HG03442 (cell line): ENCODE results near the gene ATXN7.

Experiments
- ATAC-seq: cut with Tn5 transposase; IDR thresholded peaks from one replicate; pipeline ENCODE4 v1.9.1; 2021; ENCODE audit warnings: mild to moderate bottlenecking, moderate library complexity; ENCODE audit not compliant: unreplicated experiment

ATXN7 gene

DNA sequence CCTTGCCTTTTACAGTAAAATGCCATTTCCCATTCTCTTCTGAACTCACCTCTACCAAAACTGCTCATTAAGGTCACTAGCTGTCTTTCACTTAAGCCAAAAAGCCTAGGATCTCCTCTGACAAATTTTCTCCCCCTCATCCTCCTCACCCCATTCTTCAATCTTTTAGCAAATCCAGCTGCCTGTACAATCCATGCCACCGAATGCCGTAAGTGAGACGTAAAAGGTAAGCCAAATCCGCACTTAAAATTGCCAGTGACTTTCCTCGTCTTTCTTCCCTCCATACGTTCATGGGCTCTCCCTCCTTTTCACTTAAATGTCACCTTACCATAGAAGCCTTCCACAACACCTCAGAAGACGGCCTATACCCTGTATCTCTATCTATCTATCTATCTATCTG lies 145.9 kb downstream of the ATXN7 start:
- ATAC-seq = no peak

DNA sequence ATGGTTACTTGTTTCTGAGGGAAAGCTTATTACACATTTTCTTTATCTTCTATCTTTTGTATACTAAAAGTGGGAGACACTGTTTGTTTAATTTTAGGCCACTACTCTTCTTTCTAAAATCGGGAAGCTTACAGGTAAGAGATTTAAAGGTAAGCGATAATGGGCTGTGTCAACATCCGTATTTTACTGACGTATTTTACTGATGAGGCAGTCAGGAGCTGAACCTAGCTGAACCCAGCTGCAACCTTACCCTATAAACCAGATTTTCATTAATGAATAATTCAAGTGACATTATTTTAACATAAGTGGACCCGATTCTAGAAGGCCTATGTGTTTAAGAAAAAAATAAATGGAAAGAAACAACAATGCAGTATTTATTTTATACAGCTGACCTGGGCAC lies 146.5 kb downstream of the ATXN7 start:
- ATAC-seq = no peak

DNA sequence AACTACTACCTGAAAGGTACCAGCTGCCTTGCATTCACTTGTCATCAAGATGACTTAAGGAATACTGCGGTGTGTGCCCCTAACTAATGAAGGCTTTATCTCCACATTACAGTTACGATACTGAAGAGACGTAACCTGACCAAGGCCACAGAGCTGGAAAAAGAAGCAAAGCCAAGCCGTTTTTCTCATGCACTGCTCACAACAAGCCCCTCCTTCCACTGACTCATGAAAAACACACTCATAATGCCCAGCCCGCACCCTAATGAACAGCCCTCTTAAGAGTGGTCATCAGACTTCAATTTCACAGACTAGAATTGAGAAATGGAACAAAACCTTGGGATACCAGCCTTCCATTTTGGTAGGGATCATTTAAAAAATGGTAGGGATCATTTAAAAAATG lies 148.0 kb downstream of the ATXN7 start:
- ATAC-seq = no peak

GRCh38 chr3:64016941-64017620 lies 153.4 kb downstream of the ATXN7 start:
- no peak for ATAC-seq

DNA sequence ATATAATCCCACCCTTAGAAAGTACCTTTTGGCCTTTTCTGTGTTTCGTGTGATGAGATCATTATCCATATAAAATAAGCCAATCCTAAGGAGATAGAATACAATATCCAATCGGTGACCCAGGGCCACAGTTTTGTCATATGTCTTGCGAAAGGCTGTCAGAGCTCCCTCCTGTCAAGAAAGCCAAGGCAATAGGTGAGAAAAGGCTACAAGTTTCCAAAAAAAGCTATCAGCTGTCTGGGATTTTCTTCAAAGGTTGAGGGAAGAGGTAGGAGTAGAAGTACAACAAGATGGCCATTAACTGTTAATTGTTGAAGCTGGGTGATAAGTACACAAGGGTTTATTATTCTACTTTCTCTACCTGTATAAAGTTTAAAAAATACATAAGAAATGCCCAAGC lies 155.6 kb downstream of the ATXN7 start:
- no peak for ATAC-seq

DNA sequence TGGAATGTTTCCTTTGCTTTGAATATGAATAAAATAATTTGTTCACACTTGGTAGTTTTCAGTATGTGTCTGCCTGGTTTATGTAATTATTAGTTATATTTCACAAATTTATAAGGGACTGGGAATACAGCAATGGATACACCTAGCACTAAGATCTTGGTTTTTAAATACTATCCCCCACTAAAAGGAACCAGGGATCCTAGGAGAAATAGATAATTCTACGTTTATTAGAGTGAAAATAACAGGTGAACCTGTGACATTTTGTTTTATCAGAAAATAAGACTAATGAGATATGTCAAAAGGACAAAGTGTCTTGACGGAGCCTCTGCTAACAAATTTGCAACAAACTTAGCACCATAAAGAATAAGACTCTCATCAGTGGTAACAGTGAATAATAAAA lies 156.2 kb downstream of the ATXN7 start:
- no peak for ATAC-seq

DNA sequence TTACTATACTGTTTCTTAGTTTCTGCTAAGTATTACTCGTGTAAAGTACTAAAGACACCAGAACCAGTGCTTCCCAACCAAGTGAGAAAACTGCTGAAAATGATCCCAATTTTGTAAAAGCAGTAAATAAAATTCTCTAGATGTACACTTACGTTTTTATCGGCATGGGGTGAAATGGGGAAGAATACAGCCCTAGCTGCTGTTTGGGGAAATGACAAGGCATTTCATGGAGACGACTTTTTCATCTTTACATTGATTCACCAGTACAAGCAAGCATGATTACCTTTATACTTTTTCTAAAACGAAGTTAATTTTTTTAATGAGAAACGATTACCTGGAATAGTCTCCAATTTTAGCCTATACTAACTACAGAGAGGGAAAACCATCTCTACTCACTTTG lies 158.3 kb downstream of the ATXN7 start:
- ATAC-seq = no peak

DNA sequence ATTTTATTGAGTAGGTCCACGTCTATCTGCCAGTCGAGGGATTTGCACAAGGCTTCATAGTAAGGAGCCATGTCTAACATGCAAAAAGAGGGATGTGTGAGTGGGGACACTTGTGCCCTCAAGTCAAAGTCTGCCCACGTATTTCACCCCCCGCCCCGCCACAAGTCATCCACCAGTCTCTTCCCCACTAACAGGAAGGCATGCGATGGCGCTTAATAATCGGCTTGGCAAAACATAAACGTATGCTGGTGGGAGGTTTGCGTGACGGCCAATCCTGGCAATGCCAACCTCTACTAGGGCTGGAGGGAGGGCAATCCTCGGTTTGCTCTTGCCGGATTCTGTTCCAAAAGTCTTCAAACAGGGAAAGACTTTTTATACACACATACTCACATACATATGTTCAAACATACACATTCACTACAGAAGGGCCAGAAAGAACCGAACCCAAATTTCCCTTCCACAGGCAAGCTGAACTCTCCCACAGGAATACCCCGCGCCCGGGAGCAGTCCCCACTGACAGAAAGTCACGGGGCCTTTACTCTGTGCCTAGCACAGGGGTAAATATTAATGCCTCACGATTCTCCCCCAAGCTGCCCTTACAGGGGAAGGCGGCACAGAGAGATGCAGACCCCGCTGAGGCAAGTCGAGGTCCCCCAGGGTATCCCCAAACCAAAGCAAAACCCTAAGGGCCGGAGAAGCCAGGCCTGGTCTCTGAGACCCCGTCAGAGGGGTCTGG lies 159.0 kb downstream of the ATXN7 start:
- no peak for ATAC-seq

- ATAC-seq = peak; percentile 97
Measured at GRCh38 chr3:64023187-64023860, 159.7 kb downstream of the ATXN7 start, which contains the start of gene PSMD6. Gene PSMD6 (minus strand): TSS chr3:64023494. CDS start chr3:64023419, 75 bp downstream.

DNA sequence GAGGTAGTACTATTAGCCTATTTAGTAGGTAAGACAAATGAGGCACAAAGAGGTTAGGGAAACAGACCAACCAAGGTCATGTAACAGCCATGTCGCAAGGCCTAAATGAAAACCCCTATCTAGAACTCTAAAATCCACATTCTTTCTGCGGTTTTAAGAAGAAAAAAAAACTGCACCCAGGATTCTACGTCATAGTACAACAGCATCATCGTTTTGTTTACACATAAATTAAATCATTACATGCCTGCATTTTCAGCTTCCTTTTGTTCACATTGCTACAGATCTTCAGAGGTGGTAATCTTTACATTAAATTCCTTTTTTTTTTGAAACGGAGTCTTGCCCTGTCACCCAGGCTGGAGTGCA lies 160.2 kb downstream of the ATXN7 start:
- ATAC-seq = no peak

- ATAC-seq = no peak
Measured at GRCh38 chr3:64026346-64026745, 162.7 kb downstream of the ATXN7 start.

DNA sequence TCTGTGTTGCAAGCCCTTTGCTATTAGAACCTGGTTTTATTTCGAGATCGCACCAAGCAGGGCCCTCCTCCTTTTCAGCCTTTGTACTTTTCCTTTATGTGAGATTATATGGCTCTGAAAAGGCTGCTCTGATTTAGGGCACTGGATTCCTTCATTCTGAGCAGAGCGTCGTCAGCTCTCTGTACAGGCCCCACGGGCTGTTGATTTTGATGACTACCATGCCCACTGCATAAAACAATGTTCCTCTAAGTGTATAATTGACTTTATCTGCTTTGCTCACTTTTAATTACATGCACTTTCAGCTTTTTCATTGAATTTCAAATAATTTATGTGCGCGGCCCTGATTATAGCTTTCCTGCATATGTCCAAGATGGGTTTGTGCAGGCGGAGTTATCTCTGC lies 164.0 kb downstream of the ATXN7 start:
- ATAC-seq = no peak

- ATAC-seq = no peak
Measured at GRCh38 chr3:64028754-64029153, 165.1 kb downstream of the ATXN7 start.

DNA sequence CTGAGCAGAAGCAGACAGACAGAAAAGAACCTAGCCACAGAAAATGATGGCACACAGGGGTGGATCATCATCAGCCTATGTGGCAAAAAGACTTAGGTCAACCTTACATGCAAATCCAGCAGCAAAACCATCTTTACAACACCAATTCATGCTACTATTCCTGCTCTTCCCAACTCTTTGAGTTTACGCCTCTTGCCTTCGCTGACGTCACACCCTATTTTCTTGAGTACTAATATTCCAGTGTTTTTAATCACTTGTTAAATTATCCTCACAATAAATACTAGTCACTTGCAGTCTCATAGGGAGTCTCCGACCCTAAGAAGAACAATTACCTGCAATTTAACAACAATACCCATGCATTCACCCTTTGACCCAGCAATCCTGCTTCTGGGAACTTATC lies 165.6 kb downstream of the ATXN7 start:
- no peak for ATAC-seq

- ATAC-seq = peak; percentile 97
Measured at GRCh38 chr3:64030741-64031140, 167.1 kb downstream of the ATXN7 start.

DNA sequence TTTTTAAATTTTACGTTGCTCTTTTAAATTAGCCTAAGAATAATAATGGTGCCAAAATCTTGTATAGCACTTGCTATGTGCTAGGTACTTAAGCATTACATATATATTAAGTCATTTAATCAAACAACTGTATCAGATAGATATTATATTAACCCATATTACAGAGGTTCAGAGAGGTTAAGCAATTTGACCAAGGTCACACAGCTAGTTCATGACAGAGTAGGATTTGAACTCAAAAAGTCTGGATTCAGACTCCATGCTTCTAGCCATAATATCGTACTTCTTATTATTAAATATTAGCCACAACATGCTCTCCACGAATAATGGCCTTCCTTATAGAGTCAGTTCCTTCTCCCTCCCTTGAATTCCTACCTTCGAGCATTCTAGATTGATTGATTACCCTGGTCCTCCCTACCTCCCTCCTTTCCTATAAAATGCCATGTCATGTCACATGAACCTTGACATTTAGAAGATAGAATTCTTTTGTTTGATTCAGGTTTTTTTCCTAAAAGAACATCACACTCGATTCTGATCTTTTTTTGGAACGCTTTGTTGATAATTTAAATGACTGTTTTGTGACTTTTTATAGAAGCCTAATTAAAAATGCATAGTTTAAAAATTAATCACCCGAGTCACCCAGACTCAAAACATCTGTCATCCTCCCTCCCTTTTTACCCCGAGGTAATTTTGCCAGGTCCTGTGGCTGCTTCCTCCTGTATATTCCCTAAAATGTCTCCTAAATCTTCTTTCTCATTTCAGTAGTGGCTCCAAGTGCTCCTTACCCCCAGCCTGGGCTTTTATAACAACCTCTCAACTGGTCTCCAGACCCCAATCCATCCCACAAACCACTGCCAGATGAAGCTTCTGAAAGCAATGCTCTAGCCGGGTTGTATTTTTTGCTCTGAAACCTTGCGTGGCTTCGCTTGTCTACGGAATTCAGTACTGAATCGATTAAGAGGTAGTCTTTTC lies 168.2 kb downstream of the ATXN7 start:
- ATAC-seq = no peak

DNA sequence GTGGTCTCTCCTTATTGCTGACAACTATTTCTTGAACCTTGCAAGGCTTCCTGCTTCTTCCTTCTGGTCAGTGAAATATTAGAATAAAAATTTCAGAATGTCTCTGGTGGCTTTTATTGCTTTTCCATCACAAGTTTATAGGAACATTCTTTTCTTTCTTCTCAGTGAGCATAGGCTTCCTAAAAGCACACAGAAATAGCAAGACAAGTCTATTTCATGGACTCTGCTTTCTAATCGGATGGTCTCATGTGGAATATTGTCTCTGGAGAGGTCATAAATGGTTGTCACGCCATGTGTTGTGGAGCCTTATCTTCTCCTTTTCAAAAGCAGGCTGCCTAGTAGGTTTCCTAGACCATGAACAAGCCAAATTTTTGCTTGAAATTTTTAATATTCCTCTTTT lies 169.4 kb downstream of the ATXN7 start:
- ATAC-seq = no peak

- no peak for ATAC-seq
Measured at GRCh38 chr3:64037084-64037483, 173.4 kb downstream of the ATXN7 start.

DNA sequence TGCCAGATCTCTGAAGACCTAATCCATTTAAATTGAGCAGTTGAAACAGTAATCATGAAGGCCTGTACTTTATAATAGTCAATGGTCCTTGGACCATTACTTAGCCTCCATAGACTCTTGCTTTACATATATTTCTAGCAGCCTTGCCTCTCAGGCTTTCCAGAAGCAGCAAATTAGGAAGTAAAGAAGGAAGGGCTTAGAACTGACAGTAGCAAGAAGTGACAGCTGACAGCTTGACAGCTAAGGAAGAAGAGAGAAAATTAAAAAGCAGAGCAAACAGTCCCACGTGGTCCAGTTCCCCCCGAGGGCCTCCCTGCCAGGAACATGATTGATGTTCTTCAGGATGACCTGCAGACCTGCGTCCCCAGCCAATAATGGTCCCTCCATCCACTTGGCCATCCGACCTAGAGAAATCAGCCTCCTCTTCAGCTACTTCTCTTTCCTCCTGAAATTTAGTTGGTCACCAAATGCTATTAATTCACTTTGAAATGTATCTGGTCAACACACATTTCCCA lies 174.6 kb downstream of the ATXN7 start:
- ATAC-seq = no peak

GRCh38 chr3:64039332-64039731 lies 175.7 kb downstream of the ATXN7 start:
- ATAC-seq = no peak
